Stimulated activated CD4-positive, alpha-beta T cell treated with anti-CD3 and anti-CD28 coated beads, Interleukin-4, amount 100 ng/mL, for 1 hour (primary cell): ENCODE measurements around the gene COMMD10.

ENCODE experiments used
- DNase-seq: peaks from one replicate; pipeline ENCODE4 v3.0.0-alpha.2; 2020

Gene COMMD10

DNA sequence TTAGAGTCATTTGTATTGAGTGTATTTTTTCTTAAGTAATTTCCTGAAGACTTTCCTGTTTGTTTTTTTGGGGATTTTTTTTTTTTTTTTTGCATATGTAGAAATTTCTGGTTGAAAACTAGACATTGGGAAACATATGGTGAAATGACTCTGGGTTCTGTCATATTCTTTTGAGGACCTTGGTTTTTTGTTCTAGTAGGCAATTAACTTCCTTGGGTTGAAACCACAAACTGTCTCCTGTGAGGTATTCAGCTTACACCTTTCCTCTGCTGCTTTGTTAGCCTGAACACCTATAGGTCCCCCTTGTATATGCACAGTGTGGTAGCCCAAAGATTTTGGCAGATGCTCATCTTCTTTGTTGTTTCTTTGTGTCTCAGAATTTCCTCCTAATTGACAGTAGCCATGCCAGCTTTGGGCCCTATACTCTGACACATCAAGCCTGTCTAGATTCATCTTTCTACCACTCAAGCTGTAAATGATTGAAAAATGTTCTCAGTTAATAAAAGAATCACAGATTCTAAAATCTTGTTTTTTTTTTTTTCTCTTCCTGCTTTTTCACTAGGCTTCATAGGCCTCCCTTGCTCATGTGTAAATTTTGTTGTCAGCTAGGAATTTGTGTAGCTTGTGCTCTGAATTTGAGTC is 140.6 kb downstream of the COMMD10 start:
- no peak for DNase-seq

GRCh38 chr5:116229131-116229689 is 144.4 kb downstream of the COMMD10 start:
- no peak for DNase-seq

- DNase-seq, result no peak
Observed at GRCh38 chr5:116231288-116231687, 146.5 kb downstream of the COMMD10 start.

GRCh38 chr5:116234681-116235080 is 149.9 kb downstream of the COMMD10 start:
- no peak for DNase-seq

GRCh38 chr5:116237917-116238500 is 153.2 kb downstream of the COMMD10 start:
- no peak for DNase-seq

GRCh38 chr5:116242343-116242742 is 157.5 kb downstream of the COMMD10 start:
- DNase-seq, result no peak

- no peak for DNase-seq
Observed at GRCh38 chr5:116248432-116248831, 163.6 kb downstream of the COMMD10 start.

- DNase-seq, result no peak
Observed at GRCh38 chr5:116249648-116250047, 164.8 kb downstream of the COMMD10 start.

DNA sequence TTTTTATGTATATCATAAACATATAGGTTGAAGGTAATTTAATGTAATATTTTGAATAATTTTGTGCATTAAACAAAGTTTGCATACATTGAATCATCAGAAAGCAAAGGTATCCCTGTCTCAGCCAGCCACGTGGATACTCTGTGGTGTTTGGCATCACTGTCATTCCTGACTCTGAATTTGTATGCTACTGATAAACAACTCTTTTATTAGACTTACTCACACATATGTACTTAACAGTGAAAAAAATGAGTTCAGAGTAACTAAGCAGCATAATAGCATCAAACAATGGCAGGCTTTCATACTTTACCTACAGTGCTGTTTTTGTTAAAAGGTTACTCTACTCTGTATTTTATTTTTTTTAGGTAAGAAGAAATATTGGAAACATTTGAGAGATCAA is 171.9 kb downstream of the COMMD10 start:
- no peak for DNase-seq

- DNase-seq, result no peak
Observed at GRCh38 chr5:116265471-116265870, 180.6 kb downstream of the COMMD10 start.

DNA sequence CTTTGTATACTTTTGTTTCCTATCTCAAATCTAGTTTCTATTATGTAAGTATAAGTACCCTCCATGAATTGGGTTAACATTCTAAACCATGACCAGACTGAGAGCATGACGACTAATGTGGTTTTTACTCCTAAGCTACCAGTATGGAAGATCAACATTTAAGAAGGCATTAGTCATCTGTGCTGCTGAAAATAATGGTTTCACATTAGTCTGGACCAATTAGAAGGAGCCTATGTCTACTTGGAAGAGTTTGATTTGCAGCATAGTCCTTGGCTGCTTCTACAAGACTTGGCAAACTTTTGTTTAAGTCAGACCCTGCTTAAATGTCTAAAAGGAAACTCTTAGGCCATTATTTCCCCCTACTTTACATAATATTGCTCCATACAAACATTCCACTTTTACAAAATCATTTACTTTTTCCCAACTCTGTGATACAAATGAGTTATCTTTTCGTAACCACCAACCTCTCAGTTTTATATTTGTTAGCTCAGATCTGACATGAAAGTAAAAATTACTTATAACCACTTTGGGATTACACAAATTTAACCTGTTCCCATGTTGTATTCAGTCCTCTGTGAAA is 186.7 kb downstream of the COMMD10 start:
- DNase-seq, result no peak

DNA sequence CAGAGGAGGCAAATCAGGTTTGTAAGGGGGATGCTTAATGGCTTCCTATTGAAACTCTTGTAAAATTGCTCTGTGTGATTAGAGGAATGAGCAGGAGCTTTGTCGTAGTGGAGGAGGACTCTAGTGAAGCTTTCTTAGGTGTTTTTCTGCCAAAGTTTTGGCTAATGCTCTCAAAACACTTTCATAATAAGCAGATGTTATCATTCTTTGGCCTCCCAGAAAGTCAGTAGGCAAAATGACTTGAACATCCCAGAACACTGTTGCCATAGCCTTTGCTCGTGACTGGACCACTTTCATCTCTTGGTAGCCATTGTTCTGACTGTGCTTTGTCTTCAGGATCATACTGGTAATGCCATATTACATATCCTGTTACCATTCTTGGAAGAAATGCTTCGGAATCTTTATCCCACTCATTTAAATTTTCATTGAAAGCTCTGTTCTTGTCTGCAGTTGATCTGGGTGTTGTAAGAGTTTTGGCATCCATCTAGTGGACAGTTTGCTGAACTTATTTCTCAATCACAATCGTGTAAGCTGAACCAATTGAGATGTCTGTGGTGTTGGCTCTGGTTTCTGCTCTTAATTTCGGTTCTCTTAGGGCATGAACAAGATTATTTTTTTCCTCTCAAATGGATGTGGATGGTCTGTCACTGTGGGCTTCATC is 187.6 kb downstream of the COMMD10 start:
- DNase-seq, result no peak

GRCh38 chr5:116273448-116274242 is 188.8 kb downstream of the COMMD10 start:
- no peak for DNase-seq

DNA sequence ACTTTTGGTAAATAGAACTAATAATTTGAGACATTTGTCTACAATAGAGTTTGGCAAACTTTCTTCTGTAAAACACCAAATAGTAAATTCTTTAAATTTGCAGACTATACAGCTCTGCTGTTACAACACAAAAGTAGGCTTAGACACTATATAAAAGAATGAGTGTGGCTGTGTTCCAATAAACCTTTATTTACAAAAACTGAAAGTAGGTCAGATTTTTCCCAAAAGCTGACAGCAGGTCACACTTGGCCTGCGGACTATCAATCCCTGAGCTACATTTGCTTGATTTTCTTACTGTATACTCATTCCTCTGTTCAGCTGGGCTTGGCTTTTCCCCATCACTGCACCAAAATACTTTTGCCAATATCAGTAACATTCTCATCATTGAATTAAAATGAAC is 189.4 kb downstream of the COMMD10 start:
- no peak for DNase-seq

DNA sequence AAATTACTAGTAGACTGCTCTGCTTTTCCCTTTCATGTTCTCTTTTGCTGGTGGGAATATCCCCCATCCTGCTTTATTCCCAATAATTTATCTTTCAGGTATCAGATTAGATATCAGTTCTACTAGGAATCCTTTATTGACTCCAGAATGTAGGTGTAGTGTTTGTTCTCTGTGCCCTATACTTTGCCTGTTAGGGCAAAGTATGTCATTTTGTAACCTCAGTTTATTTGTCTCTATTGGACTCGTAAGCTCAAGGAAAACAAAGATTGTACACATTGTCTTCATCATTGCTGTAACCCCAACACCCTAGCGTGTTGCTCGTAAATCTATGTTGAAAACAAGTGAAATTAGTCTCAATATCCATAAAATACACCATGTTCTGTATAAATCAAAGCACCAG is 190.5 kb downstream of the COMMD10 start:
- no peak for DNase-seq

DNA sequence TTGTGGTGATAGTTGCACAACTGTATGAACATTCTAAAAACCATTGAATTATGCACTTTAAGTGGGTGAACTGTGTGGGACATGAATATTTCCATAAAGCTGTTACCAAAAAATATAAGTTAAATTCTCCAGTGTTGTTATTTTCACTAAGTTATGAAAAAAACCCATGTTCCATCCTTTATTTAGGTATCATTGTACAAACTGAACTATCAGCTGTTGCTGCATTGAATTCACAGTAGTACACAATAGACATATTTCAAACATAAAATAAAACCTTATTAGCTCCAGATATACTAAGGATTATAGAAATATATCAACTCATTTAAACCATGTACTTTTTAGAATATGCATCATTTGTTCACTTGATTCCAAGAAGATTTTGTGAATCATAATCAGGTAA is 192.1 kb downstream of the COMMD10 start:
- no peak for DNase-seq

DNA sequence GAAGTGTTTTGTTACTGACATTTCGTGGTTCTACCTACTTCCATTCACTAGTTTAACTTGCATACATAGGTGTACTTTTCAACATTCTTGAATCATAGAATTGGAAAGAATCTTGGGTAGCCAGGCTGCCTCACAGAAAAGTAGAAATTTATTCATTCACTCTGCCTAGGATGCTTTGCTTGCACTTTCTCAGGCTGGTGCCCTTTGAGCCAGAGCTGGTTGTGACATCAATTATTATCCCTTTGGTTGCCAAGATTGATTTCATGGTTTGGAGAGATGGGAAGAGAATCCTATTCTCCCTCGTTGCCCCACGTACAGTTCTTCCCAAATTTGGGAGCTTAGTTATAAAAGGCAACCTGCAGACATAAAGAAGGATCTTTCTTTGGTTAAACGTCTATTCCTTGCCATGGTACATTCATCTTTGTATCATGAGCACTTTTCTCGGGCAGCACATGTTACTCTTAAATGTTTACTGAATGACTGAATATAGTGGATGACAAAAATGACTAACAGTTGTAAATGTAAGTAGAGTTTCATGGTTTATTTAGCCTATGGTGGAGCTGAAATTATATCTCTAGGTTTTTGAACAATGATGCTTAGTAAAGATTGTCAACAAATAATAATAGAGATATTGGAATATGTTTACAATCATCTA is 195.5 kb downstream of the COMMD10 start:
- no peak for DNase-seq

GRCh38 chr5:116281309-116281708 is 196.5 kb downstream of the COMMD10 start:
- no peak for DNase-seq

GRCh38 chr5:116288524-116288923 is 203.7 kb downstream of the COMMD10 start:
- no peak for DNase-seq

GRCh38 chr5:116289276-116289675 is 204.5 kb downstream of the COMMD10 start:
- DNase-seq, result no peak

- DNase-seq, result no peak
Observed at GRCh38 chr5:116291271-116291670, 206.4 kb downstream of the COMMD10 start.

DNA sequence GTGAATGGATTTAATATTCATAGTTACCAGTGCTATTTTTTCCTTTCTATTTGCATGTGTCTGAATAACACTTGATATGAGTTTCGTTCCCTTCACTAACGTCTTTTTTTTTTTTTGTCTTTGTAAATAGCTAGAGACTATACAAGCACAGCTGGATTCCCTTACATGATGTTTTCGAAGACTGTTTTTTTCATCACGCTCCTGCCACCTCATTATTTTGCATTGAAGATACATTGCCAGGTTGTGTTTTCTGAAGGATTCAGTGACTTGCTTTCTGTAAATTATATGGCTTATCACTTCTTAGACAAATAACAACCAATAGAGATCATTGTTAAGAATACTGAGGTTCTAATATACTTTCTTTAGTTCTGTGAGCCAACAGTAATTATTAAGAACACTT is 207.5 kb downstream of the COMMD10 start:
- no peak for DNase-seq
